ENCODE measurements around the gene GNA12. TPM values are rescaled to one million over a fixed set of nuclear protein-coding genes. Genes with fewer than 3 reads are reported as not detected.
"Not testable (repeated sequence)": the region's sequence is repeated elsewhere in the genome, so short reads cannot be mapped to it uniquely, and the experiment has no call there.

GNA12 gene
- total RNA-seq, 1 donor from 2014 or later = 54.6 TPM

DNA sequence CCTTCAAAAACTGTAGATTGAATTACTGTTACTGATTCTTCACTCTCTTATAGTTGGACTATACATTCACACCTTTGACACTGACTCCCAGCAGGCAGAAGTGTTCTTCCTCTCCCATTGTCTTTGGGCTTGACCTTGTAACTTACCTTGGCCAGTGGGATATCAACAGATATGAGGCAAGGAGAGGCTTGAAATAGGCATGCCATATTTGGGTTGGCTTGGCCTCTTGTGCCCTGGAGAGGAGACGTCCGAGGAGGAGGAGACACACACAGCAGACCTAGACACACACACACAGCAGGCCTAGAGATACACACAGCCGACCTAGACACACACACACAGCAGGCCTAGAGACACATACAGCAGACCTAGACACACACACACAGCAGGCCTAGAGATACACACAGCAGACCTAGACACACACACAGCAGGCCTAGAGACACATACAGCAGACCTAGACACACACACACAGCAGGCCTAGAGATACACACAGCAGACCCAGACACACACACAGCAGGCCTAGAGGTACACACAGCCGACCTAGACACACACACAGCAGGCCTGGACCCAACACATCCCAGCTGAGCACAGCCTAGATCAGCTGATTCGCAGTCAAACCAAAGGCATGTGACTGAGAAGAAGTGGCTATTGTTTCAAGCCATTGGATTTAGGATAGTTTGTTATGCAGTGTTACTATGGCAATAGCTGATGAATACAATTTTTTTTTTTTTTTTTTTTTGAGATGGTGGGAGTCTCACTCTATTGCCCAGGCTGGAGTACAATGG lies 12.5 kb upstream of the GNA12 start:
- DNase-seq (no peak), ATAC-seq (ENCODE audit: low read depth) (no peak)
- Mint-ChIP-seq H3K36me3 (ENCODE audit: low read depth) (no peaks in the 10 kb centered on the region), H3K4me3 (no peak overlapping the region), H3K27me3 (no peaks in the 10 kb centered on the region), H3K4me1 (peaks cover 12% of the 10 kb centered on the region), H3K27ac (no peak overlapping the region), H3K9me3 (no peaks in the 10 kb centered on the region)
- TF ChIP-seq, protein P1, sequence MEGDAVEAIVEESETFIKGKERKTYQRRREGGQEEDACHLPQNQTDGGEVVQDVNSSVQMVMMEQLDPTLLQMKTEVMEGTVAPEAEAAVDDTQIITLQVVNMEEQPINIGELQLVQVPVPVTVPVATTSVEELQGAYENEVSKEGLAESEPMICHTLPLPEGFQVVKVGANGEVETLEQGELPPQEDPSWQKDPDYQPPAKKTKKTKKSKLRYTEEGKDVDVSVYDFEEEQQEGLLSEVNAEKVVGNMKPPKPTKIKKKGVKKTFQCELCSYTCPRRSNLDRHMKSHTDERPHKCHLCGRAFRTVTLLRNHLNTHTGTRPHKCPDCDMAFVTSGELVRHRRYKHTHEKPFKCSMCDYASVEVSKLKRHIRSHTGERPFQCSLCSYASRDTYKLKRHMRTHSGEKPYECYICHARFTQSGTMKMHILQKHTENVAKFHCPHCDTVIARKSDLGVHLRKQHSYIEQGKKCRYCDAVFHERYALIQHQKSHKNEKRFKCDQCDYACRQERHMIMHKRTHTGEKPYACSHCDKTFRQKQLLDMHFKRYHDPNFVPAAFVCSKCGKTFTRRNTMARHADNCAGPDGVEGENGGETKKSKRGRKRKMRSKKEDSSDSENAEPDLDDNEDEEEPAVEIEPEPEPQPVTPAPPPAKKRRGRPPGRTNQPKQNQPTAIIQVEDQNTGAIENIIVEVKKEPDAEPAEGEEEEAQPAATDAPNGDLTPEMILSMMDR (IDR thresholded peaks at IDR 0.05) = no peak
- intact Hi-C loops (cut with micrococcal nuclease) = no loop called here
- ChIA-PET CTCF (no interaction called here), POLR2A (interaction anchor here (0.6 kb wide), 1 partner anchor 45 kb away, joined by 4 read pairs; no protein-coding TSS in a partner anchor)

DNA sequence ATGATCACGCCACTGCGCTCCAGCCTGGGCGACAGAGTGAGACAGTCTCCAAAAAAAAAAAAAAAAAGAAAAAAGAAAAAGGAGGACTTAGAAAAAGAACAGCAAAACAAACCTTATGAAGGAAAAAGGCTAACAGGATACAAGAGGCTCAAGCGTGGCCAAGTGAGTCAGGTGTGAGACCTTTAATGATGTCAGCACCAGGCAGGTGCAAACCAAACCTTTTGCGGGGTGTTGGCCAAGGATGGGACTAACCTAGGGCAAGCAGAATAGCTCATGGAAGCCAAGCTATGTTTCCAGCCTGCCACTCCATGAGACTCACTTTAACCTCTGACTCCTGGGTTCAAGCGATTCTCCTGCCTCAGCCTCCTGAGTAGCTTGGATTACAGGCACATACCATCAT lies 11.3 kb upstream of the GNA12 start:
- ChIA-PET CTCF (no interaction called here), POLR2A (no interaction called here)

DNA sequence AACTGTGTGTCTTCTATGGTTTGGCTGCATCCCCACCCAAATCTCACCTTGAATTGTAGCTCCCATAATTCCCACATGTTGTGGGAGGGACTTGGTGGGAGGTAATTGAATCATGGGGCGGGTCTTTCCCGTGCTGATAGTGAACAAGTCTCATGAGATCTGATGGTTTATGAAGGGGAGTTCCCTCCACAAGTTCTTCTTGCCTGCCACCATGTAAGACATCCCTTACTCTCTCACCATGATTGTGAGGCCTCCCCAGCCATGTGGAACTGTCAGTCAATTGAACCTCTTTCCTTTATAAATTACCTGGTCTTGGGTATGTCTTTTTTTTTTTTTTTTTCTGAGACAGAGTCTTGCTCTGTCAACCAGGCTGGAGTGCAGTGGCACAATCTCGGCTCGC lies 9.4 kb upstream of the GNA12 start:
- POLR2A ChIA-PET; H3K27me3 Mint-ChIP-seq; H3K4me3 Mint-ChIP-seq; H3K36me3 Mint-ChIP-seq (ENCODE audit: low read depth); DNase-seq; intact Hi-C loops (cut with micrococcal nuclease); CTCF ChIA-PET; H3K9me3 Mint-ChIP-seq: not testable (repeated sequence)
- H3K27ac Mint-ChIP-seq = peak overlapping the region; percentile 46
- peak; percentile 80 for ATAC-seq (ENCODE audit: low read depth)
- H3K4me1 Mint-ChIP-seq = peaks cover 17% of the 10 kb centered on the region

More for the DNA sequence above, 11.3 kb upstream of the GNA12 start:
- Mint-ChIP-seq H3K36me3 (ENCODE audit: low read depth) (no peaks in the 10 kb centered on the region), H3K27me3 (no peaks in the 10 kb centered on the region), H3K27ac (no peak overlapping the region), H3K9me3 (no peaks in the 10 kb centered on the region), H3K4me3 (no peak overlapping the region), H3K4me1 (peaks cover 17% of the 10 kb centered on the region)
- no peak for ATAC-seq (ENCODE audit: low read depth)
- TF ChIP-seq, protein P1 (IDR thresholded peaks at IDR 0.05) = no peak
- no peak for DNase-seq
- intact Hi-C loops (cut with micrococcal nuclease) = no loop called here

DNA sequence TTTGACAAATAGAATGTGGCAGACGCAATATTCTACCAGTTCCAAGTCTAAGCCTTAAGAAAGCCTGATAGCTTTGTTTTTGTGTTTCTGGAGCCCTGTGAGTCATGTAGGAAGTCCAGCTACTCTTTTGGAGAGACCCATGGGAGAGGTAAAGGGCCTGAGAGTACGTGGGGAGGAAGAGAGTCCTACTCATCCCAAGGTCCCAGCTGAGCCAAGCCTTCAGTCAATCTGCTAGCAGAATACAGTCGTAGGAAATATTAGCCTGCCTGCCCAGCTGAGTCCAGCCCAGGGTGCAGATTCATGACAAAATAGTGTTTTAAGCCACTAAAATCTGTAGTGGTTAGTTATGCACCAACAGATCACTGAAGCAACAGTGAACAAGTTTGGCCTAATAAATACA lies 9.0 kb upstream of the GNA12 start:
- Mint-ChIP-seq H3K27me3 (no peaks in the 10 kb centered on the region), H3K36me3 (ENCODE audit: low read depth) (no peaks in the 10 kb centered on the region), H3K4me3 (no peak overlapping the region), H3K9me3 (no peaks in the 10 kb centered on the region), H3K4me1 (peaks cover 17% of the 10 kb centered on the region), H3K27ac (peak overlapping the region; percentile 47)
- DNase-seq (no peak), ATAC-seq (ENCODE audit: low read depth) (peak; percentile 57)
- intact Hi-C loops (cut with micrococcal nuclease) = no loop called here
- POLR2A ChIA-PET = no interaction called here
- CTCF ChIA-PET = interaction anchor here (0.8 kb wide), 1 partner anchor 12 kb away, joined by 3 read pairs; no protein-coding TSS in a partner anchor
- TF ChIP-seq, protein P1 (IDR thresholded peaks at IDR 0.05) = no peak

DNA sequence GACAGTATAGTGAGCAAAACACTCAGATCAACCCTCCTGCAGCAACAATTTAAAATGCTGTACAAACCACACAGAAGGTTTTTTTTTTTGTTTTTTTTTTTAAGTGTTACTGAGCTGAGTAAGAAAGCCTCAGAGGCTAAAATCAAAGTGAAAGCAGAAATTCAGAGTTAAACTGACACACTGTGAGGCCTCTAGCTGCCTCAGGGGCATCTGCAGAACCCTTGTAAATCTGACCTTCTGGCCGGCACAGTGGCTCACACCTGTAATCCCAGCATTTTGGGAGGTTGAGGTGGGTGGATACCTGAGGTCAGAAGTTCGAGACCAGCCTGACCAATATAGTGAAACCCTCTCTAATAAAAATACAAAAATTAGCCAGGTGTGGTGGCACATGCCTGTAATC lies 7.4 kb upstream of the GNA12 start:
- intact Hi-C loops (cut with micrococcal nuclease) = loop anchor here (1.0 kb wide), 1 partner anchor 10 kb away; no protein-coding TSS in a partner anchor
- H3K4me1 Mint-ChIP-seq = peaks cover 17% of the 10 kb centered on the region
- no peak overlapping the region for H3K27ac Mint-ChIP-seq
- ATAC-seq (ENCODE audit: low read depth) (peak; percentile 32), DNase-seq (no peak)
- ChIA-PET POLR2A (interaction anchor here (0.7 to 0.9 kb wide), 3 partner anchors 66 to 1229 kb away, joined by 3 to 6 read pairs (median 4); no protein-coding TSS in a partner anchor), CTCF (interaction anchor here (1.4 kb wide), 1 partner anchor 13 kb away, joined by 7 read pairs; no protein-coding TSS in a partner anchor)
- no peaks in the 10 kb centered on the region for H3K27me3 Mint-ChIP-seq
- H3K36me3 Mint-ChIP-seq (ENCODE audit: low read depth) = no peaks in the 10 kb centered on the region
- TF ChIP-seq, protein P1 (IDR thresholded peaks at IDR 0.05) = no peak
- no peak overlapping the region for H3K4me3 Mint-ChIP-seq
- H3K9me3 Mint-ChIP-seq = no peaks in the 10 kb centered on the region

All from activated B cell treated with CpG ODN at 0.5 μM for 24 hours (primary cell).